Thoracic aorta (tissue), 2 donors: ENCODE results near the gene ZFP92. TPM values are rescaled to one million over a fixed set of nuclear protein-coding genes. Genes with fewer than 3 reads are reported as not detected.

Source experiments
- ATAC-seq: fragments of 150-250 bp; one replicate; pipeline ENCODE4 v1.8.0; 2017; ENCODE audit warnings: low read depth; ENCODE audit not compliant: insufficient number of reproducible peaks, low FRiP score
- DNase-seq: peaks from one replicate; pipeline ENCODE4 v3.0.0-alpha.2; 2020; ENCODE audit warnings: low spot score
- H3K27ac ChIP-seq, 2 donors: fragments of 200-600 bp; sonication (generic); 1 replicate in 1 of 2; 2 replicates in 1 of 2; pipeline ENCODE4 v1.5.1; 2016; ENCODE audit warnings: mild to moderate bottlenecking in 2 of 2, moderate library complexity in 2 of 2
- H3K27me3 ChIP-seq: fragments of 200-600 bp; sonication (generic); replicated peaks from 2 replicates; pipeline ENCODE4 v1.6.0; 2016; ENCODE audit warnings: mild to moderate bottlenecking; ENCODE audit not compliant: insufficient read depth
- H3K36me3 ChIP-seq: fragments of 200-600 bp; sonication (generic); one replicate; pipeline ENCODE4 v1.5.1; 2016
- H3K4me1 ChIP-seq, 2 donors: fragments of 200-600 bp; sonication (generic); 1 replicate in 1 of 2; 2 replicates in 1 of 2; pipeline versions ENCODE4 v1.5.1 to v1.6.0; 2016; ENCODE audit warnings: low read depth in 2 of 2, mild to moderate bottlenecking in 1 of 2; ENCODE audit not compliant: control insufficient read depth in 1 of 2
- H3K4me3 ChIP-seq: fragments of 200-600 bp; sonication (generic); 2 replicates; pipeline ENCODE4 v1.5.1; 2016; ENCODE audit warnings: mild to moderate bottlenecking
- H3K9me3 ChIP-seq: fragments of 200-600 bp; sonication (generic); 2 replicates; pipeline ENCODE4 v1.5.1; 2016
- CTCF ChIP-seq: fragments of 200-600 bp; sonication (generic); IDR thresholded peaks from one replicate; pipeline ENCODE4 v1.5.1; 2019; ENCODE audit warnings: antibody characterized with exemption
- total RNA-seq, 2 donors: library from RNA; depleted of rRNA; stranded (reverse); fragments of >200 nt; gene quantifications; one replicate each; pipeline versions ENCODE4 v1.1.0 to v1.2.3, GENCODE V29; 2016

ZFP92 gene
- total RNA-seq = 1 to 10 TPM in 1 of 2 donors, under 1 TPM in 1; 0.95 to 1.2 TPM

GRCh38 chrX:153411255-153411987 lies at the start of gene ZFP92:
Gene ZFP92 (plus strand): TSS chrX:153411472. CDS start chrX:153418323, 6,851 bp downstream.
- no peaks in the 10 kb centered on the region for H3K4me1 ChIP-seq
- H3K27me3 ChIP-seq = no peaks in the 10 kb centered on the region
- H3K4me3 ChIP-seq = peak within 1 kb of the TSS; percentile 72
- DNase-seq (no peak), ATAC-seq (no peak)
- H3K9me3 ChIP-seq = no peaks in the 10 kb centered on the region
- H3K27ac ChIP-seq = no peak within 1 kb of the TSS
- no peak for TF ChIP-seq CTCF
- H3K36me3 ChIP-seq = no peaks in the 10 kb centered on the region

GRCh38 chrX:153361781-153362397 lies 49.4 kb upstream of the ZFP92 start:
- DNase-seq (no peak), ATAC-seq (no peak)
- Histone ChIP-seq H3K27me3 (no peaks in the 10 kb centered on the region), H3K36me3 (no peaks in the 10 kb centered on the region), H3K4me3 (no peak overlapping the region), H3K4me1 (no peaks in the 10 kb centered on the region), H3K27ac (no peak overlapping the region), H3K9me3 (no peaks in the 10 kb centered on the region)
- TF ChIP-seq CTCF = no peak

- ATAC-seq = no peak
- no peaks in the 10 kb centered on the region for H3K9me3 ChIP-seq
- H3K27me3 ChIP-seq = no peaks in the 10 kb centered on the region
- H3K4me3 ChIP-seq = no peak overlapping the region
- no peaks in the 10 kb centered on the region for H3K4me1 ChIP-seq
- DNase-seq = no peak
- TF ChIP-seq CTCF = no peak
- H3K36me3 ChIP-seq = no peaks in the 10 kb centered on the region
- H3K27ac ChIP-seq = no peak overlapping the region
Observed at GRCh38 chrX:153365670-153366069, 45.6 kb upstream of the ZFP92 start.

GRCh38 chrX:153366119-153366518 lies 45.2 kb upstream of the ZFP92 start:
- no peak for DNase-seq
- H3K4me3 ChIP-seq = no peak overlapping the region
- TF ChIP-seq CTCF = no peak
- H3K4me1 ChIP-seq = no peaks in the 10 kb centered on the region
- H3K27me3 ChIP-seq = no peaks in the 10 kb centered on the region
- H3K36me3 ChIP-seq = no peaks in the 10 kb centered on the region
- no peaks in the 10 kb centered on the region for H3K9me3 ChIP-seq
- no peak for ATAC-seq
- H3K27ac ChIP-seq = no peak overlapping the region

- no peak for ATAC-seq
Observed at GRCh38 chrX:153366878-153367538, 44.3 kb upstream of the ZFP92 start.

More at GRCh38 chrX:153366878-153367538, 44.3 kb upstream of the ZFP92 start:
- TF ChIP-seq CTCF = no peak
- no peak overlapping the region for H3K4me3 ChIP-seq
- no peaks in the 10 kb centered on the region for H3K9me3 ChIP-seq
- H3K27ac ChIP-seq = no peak overlapping the region
- no peak for DNase-seq
- no peaks in the 10 kb centered on the region for H3K27me3 ChIP-seq
- no peaks in the 10 kb centered on the region for H3K36me3 ChIP-seq
- no peaks in the 10 kb centered on the region for H3K4me1 ChIP-seq
